Progenitor cell of endocrine pancreas (in vitro differentiated cells): ENCODE data around the gene CEP112. TPM values are rescaled to one million over a fixed set of nuclear protein-coding genes. Genes with fewer than 3 reads are reported as not detected.

Experiments used
- DNase-seq: peaks from one replicate; pipeline ENCODE4 v3.0.0; 2021; ENCODE audit warnings: low spot score; ENCODE audit not compliant: unreplicated experiment
- H3K27ac Mint-ChIP-seq: 2 replicates; pipeline ENCODE4 v1.8.0; 2021; ENCODE audit warnings: mild to moderate bottlenecking, moderate library complexity, mixed read lengths
- H3K27me3 Mint-ChIP-seq: 2 replicates; pipeline ENCODE4 v1.8.0; 2021; ENCODE audit warnings: mixed read lengths
- H3K36me3 Mint-ChIP-seq: 2 replicates; pipeline ENCODE4 v1.8.0; 2022; ENCODE audit warnings: mixed read lengths; ENCODE audit not compliant: insufficient read depth
- H3K4me1 Mint-ChIP-seq: 2 replicates; pipeline ENCODE4 v1.8.0; 2021; ENCODE audit warnings: low read depth, mixed read lengths
- H3K4me3 Mint-ChIP-seq: 2 replicates; pipeline ENCODE4 v1.8.0; 2021; ENCODE audit warnings: low read depth, mild to moderate bottlenecking, moderate library complexity, mixed read lengths
- H3K9me3 Mint-ChIP-seq: 2 replicates; pipeline ENCODE4 v1.8.0; 2021; ENCODE audit warnings: low read depth, mixed read lengths
- CTCF ChIP-seq: fragments of 200-600 bp; sonication (generic); IDR thresholded peaks from one replicate; pipeline ENCODE4 v1.5.0; 2021; ENCODE audit warnings: antibody characterized with exemption, mild to moderate bottlenecking; ENCODE audit not compliant: unreplicated experiment
- total RNA-seq: library from RNA; stranded (reverse); gene quantifications from 2 replicates; pipeline ENCODE4 v1.2.1, GENCODE V29; 2021

CEP112 gene
- total RNA-seq, 1 donor from 2014 or later: 24.3 TPM

- Mint-ChIP-seq H3K36me3 (peaks cover 16% of the 10 kb centered on the region), H3K27ac (no peak overlapping the region), H3K4me1 (no peaks in the 10 kb centered on the region), H3K4me3 (no peak overlapping the region), H3K9me3 (peaks cover 5% of the 10 kb centered on the region), H3K27me3 (no peaks in the 10 kb centered on the region)
- no peak for DNase-seq
- TF ChIP-seq CTCF: no peak
Measured at GRCh38 chr17:66054242-66054641, 137.7 kb downstream of the CEP112 start.

- no peaks in the 10 kb centered on the region for H3K4me1 Mint-ChIP-seq
- peaks cover 1% of the 10 kb centered on the region for H3K36me3 Mint-ChIP-seq
- TF ChIP-seq CTCF: no peak
- no peaks in the 10 kb centered on the region for H3K27me3 Mint-ChIP-seq
- no peak overlapping the region for H3K4me3 Mint-ChIP-seq
- no peak for DNase-seq
- no peaks in the 10 kb centered on the region for H3K9me3 Mint-ChIP-seq
- H3K27ac Mint-ChIP-seq: no peak overlapping the region
Measured at GRCh38 chr17:66044083-66044482, 147.8 kb downstream of the CEP112 start.

- H3K4me3 Mint-ChIP-seq: no peak overlapping the region
- H3K4me1 Mint-ChIP-seq: no peaks in the 10 kb centered on the region
Measured at GRCh38 chr17:66043419-66043818, 148.5 kb downstream of the CEP112 start.

GRCh38 chr17:66040402-66040801 lies 151.5 kb downstream of the CEP112 start:
- H3K9me3 Mint-ChIP-seq: no peaks in the 10 kb centered on the region
- peaks cover 1% of the 10 kb centered on the region for H3K36me3 Mint-ChIP-seq
- H3K27ac Mint-ChIP-seq: no peak overlapping the region
- H3K27me3 Mint-ChIP-seq: no peaks in the 10 kb centered on the region
- peak; percentile 10 for TF ChIP-seq CTCF
- H3K4me1 Mint-ChIP-seq: no peaks in the 10 kb centered on the region
- H3K4me3 Mint-ChIP-seq: no peak overlapping the region
- DNase-seq: no peak

More at GRCh38 chr17:66043419-66043818, 148.5 kb downstream of the CEP112 start:
- TF ChIP-seq CTCF: no peak
- peaks cover 1% of the 10 kb centered on the region for H3K36me3 Mint-ChIP-seq
- H3K9me3 Mint-ChIP-seq: no peaks in the 10 kb centered on the region
- DNase-seq: no peak
- H3K27me3 Mint-ChIP-seq: no peaks in the 10 kb centered on the region
- H3K27ac Mint-ChIP-seq: no peak overlapping the region

- no peak for DNase-seq
- Mint-ChIP-seq H3K27ac (no peak overlapping the region), H3K9me3 (no peaks in the 10 kb centered on the region), H3K4me3 (no peak overlapping the region), H3K27me3 (no peaks in the 10 kb centered on the region), H3K36me3 (peaks cover 3% of the 10 kb centered on the region), H3K4me1 (no peaks in the 10 kb centered on the region)
- no peak for TF ChIP-seq CTCF
Measured at GRCh38 chr17:66038125-66038524, 153.8 kb downstream of the CEP112 start.
